Mesodermal cell (in vitro differentiated cells): Measurements from ENCODE around the gene CFAP91.

Experiments used
- H3K27ac ChIP-seq: 2 replicates; pipeline ENCODE4 v1.7.0; 2013; ENCODE audit warnings: mild to moderate bottlenecking, low read depth, low read length, moderate library complexity; ENCODE audit not compliant: severe bottlenecking
- H3K36me3 ChIP-seq: 2 replicates; pipeline ENCODE4 v1.7.1; 2013; ENCODE audit warnings: mild to moderate bottlenecking, low read length, moderate library complexity; ENCODE audit not compliant: control insufficient read depth, insufficient read depth
- H3K4me1 ChIP-seq: one replicate; pipeline ENCODE4 v1.7.1; 2013; ENCODE audit warnings: mild to moderate bottlenecking, low read length; ENCODE audit not compliant: insufficient read depth, control insufficient read depth, poor library complexity, severe bottlenecking
- H3K4me3 ChIP-seq: 2 replicates; pipeline ENCODE4 v1.7.0; 2013; ENCODE audit warnings: low read length, control low read depth, mild to moderate bottlenecking; ENCODE audit not compliant: insufficient read depth, poor library complexity, severe bottlenecking; ENCODE audit errors: extremely low read depth
- H3K9me3 ChIP-seq: 2 replicates; pipeline ENCODE4 v1.7.1; 2013; ENCODE audit warnings: mild to moderate bottlenecking, low read length, moderate library complexity; ENCODE audit not compliant: control insufficient read depth
- WGBS, 2 experiments: methylation state at CpG; one replicate each; pipeline ENCODE4 v1.1.5; 2013; ENCODE audit warnings: missing lambda C conversion rate in 2 of 2; ENCODE audit not compliant: insufficient coverage in 2 of 2; 5-methylcytosine and 5-hydroxymethylcytosine counted together

Gene CFAP91

GRCh38 chr3:119679874-119680273 is 22.9 kb upstream of the CFAP91 start:
- no peak overlapping the region for H3K27ac ChIP-seq
- H3K9me3 ChIP-seq: no peaks in the 10 kb centered on the region
- H3K4me1 ChIP-seq: no peaks in the 10 kb centered on the region
- H3K36me3 ChIP-seq: peaks cover 3% of the 10 kb centered on the region
- no peak overlapping the region for H3K4me3 ChIP-seq

DNA sequence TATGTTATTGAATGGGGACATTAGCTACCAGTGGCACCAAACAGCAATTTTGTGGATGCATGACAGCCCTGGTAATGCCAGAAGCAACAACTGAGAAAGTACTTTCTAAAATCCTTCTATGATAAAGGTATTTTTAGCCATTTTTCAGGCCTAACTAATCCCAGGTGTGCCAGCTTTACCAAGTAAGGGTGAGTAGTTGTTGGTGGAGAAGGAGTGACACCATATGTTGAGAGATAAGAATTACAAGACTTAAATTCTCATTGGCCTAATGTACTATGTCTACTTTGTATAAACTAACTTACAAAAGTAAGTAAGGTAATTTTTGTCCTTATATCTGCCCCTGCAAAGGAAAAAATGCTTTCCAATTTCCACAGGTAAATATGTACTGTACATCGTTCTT is 21.5 kb upstream of the CFAP91 start:
- H3K9me3 ChIP-seq: no peaks in the 10 kb centered on the region
- H3K36me3 ChIP-seq: no peaks in the 10 kb centered on the region
- WGBS, 2 experiments: no CpG with 5 or more reads among the region's 1 CpG
- H3K4me1 ChIP-seq: no peaks in the 10 kb centered on the region
- H3K4me3 ChIP-seq: no peak overlapping the region
- no peak overlapping the region for H3K27ac ChIP-seq

- H3K9me3 ChIP-seq: no peaks in the 10 kb centered on the region
- no CpG with 5 or more reads among the region's 1 CpG for WGBS, 2 experiments
- H3K4me3 ChIP-seq: no peak overlapping the region
- H3K27ac ChIP-seq: no peak overlapping the region
- H3K36me3 ChIP-seq: no peaks in the 10 kb centered on the region
- H3K4me1 ChIP-seq: no peaks in the 10 kb centered on the region
These were observed 19.4 kb upstream of the CFAP91 start for GRCh38 chr3:119683421-119683820.

- Histone ChIP-seq H3K9me3 (no peaks in the 10 kb centered on the region), H3K36me3 (no peaks in the 10 kb centered on the region), H3K4me3 (no peak overlapping the region), H3K27ac (no peak overlapping the region), H3K4me1 (no peaks in the 10 kb centered on the region)
- WGBS, 2 experiments: 90 to 100% methylated on average over 1 of the region's 4 CpGs
These were observed 12.7 kb upstream of the CFAP91 start for GRCh38 chr3:119690043-119690656.

GRCh38 chr3:119695480-119695879 is 7.3 kb upstream of the CFAP91 start:
- whole genome bisulfite sequencing, 2 experiments: 85 to 100% methylated on average over 1 to 2 of the region's 2 CpGs

DNA sequence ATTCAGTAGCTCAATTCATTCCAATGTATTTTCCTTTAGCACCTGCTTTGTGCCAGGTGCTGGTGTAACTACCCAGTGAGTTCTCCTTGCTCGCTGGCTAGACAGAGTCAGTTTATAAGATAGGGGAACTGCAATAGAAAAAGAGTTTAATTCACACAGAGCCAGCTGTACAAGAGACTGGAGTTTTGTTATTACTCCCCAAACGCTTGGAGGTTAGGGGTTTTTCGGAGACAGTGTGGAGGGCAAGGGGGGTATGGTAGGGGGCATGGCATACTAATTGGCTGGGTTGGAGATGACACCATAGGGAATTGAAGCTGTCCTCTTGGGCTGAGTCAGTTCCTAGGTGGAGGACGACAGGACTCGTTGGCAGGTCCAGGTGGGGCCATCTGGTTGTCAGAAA is 5.4 kb upstream of the CFAP91 start:
- no peak overlapping the region for H3K27ac ChIP-seq
- H3K9me3 ChIP-seq: no peaks in the 10 kb centered on the region
- H3K4me3 ChIP-seq: no peak overlapping the region
- H3K36me3 ChIP-seq: no peaks in the 10 kb centered on the region
- WGBS, 2 experiments: 84 to 95% methylated on average over 3 to 4 of the region's 5 CpGs
- H3K4me1 ChIP-seq: no peaks in the 10 kb centered on the region

More at GRCh38 chr3:119695480-119695879, 7.3 kb upstream of the CFAP91 start:
- no peaks in the 10 kb centered on the region for H3K9me3 ChIP-seq
- H3K36me3 ChIP-seq: no peaks in the 10 kb centered on the region
- no peak overlapping the region for H3K27ac ChIP-seq
- H3K4me3 ChIP-seq: no peak overlapping the region
- no peaks in the 10 kb centered on the region for H3K4me1 ChIP-seq

- Histone ChIP-seq H3K27ac (no peak overlapping the region), H3K4me3 (no peak overlapping the region), H3K36me3 (no peaks in the 10 kb centered on the region), H3K4me1 (no peaks in the 10 kb centered on the region), H3K9me3 (no peaks in the 10 kb centered on the region)
- 97 to 100% methylated on average over 3 to 4 of the region's 4 CpGs for WGBS, 2 experiments
These were observed 2.4 kb upstream of the CFAP91 start for GRCh38 chr3:119700269-119700919.

DNA sequence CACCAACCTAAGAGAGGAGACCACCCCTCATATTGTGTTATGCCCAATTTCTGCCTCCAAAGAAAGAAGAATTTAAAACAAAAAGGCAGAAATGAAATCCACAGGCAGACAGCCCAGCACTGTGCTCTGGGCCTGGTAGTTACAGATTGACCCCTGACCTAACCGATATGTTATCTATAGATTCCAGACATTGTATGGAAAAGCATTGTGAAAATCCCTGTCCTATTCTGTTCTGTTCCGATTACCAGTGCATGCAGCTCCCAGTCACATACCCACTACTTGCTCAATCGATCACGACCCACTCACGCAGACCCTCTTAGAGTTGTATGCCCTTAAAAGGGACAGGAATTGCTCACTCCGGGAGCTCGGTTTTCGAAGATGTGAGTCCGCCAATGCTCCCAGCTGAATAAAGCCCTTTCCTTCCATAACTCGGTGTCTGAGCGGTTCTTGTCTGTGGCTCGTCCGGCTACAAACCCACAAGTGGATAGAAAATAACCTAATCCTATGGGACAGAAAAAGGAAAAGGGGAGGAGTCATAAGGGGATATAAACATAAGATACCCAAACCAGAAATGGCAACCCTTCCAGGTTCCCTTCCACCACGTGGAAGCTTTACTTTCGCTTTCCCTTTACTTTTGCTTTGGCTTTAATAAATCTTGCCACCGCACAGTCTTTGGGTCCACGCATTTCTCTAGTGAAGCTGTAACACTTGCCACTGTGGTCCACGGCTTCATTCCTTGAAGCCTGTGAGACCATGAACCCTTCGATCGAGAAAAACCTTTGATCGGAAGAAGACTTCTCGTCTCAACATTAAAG is 1.7 kb upstream of the CFAP91 start:
- Histone ChIP-seq H3K36me3 (no peaks in the 10 kb centered on the region), H3K27ac (no peak overlapping the region), H3K9me3 (no peaks in the 10 kb centered on the region), H3K4me3 (no peak overlapping the region), H3K4me1 (no peaks in the 10 kb centered on the region)
- 97 to 99% methylated on average over 4 to 12 of the region's 22 CpGs for WGBS, 2 experiments

DNA sequence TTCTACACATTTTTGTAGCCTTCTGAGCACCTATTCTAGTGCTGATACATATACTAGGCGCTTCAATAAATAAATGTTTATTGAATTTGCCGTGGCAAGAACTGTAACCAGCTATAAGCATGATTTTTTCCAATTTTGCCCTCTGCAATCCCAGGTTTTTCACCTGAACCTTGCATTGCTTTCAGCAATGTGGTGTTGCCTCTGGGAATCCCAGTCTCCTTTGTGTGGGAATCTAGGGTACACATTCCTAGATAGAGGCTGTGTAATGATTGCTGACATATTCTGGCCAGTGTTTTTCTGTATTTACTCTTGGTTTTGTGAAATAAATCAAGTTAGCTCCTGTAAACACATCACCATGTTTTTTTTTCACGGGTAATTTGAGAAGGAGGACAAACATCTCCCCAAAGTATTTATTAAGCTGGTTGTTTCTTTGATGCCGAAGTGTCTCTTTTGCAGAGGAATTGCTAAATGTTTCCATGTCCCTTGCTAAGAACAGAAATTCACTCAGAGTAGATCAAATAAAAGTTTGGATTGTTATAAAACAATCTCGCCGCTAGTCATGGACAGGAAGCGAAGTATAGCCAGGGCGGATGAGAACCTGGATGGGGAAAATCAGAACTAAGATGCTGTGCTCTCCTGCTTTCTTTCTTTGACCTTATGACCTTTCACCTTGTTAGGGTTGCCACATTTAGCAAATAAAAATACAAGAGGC is 1.2 kb downstream of the CFAP91 start:
- WGBS, 2 experiments: 94 to 95% methylated on average over 5 to 7 of the region's 8 CpGs
- Histone ChIP-seq H3K4me3 (no peak overlapping the region), H3K4me1 (no peaks in the 10 kb centered on the region), H3K9me3 (no peaks in the 10 kb centered on the region), H3K36me3 (no peaks in the 10 kb centered on the region), H3K27ac (no peak overlapping the region)

DNA sequence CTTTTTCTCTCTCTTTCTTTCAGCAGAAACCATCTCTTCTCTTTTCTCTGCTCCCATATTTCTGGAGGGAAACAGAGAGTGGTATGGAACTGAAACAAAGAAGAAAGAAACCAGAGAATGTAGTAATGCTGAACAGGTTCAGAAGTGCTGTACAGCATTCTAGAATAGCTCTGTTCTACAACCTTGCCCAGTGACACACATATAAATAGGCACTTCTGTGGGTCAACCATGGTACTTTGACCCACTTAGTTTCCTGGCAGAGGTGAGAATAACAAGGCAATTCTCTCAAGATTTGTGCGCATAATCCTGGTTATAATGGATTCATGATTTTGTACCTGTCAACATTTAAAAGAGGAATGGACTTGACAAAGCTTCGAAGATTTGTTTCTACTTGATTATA is 12.3 kb downstream of the CFAP91 start:
- H3K4me3 ChIP-seq: no peak overlapping the region
- H3K27ac ChIP-seq: no peak overlapping the region
- no peaks in the 10 kb centered on the region for H3K36me3 ChIP-seq
- WGBS, 2 experiments: no CpG with 5 or more reads among the region's 2 CpGs
- no peaks in the 10 kb centered on the region for H3K4me1 ChIP-seq
- H3K9me3 ChIP-seq: no peaks in the 10 kb centered on the region
